HEK293T (cell line): ENCODE measurements around the gene NLRP9.

ENCODE experiments used
- ELF4 ChIP-seq: fragments of 450-650 bp; IDR thresholded peaks from 2 replicates; pipeline ENCODE4 v1.6.1; 2017; ENCODE audit warnings: antibody characterized with exemption
- FOXM1 ChIP-seq: fragments of 450-650 bp; IDR thresholded peaks from 2 replicates; pipeline ENCODE4 v1.6.1; 2017; ENCODE audit warnings: mild to moderate bottlenecking, borderline replicate concordance
- NFRKB ChIP-seq: fragments of 450-650 bp; IDR thresholded peaks from 2 replicates; pipeline ENCODE4 v1.6.1; 2016; ENCODE audit warnings: mild to moderate bottlenecking, moderate library complexity
- TARDBP ChIP-seq: fragments of 450-650 bp; IDR thresholded peaks from 2 replicates; pipeline ENCODE4 v1.6.1; 2016
- TF ChIP-seq, protein P1 (sequence below): fragments of 450-650 bp; IDR thresholded peaks from 2 replicates; pipeline ENCODE4 v1.6.1; 2016

DNA sequence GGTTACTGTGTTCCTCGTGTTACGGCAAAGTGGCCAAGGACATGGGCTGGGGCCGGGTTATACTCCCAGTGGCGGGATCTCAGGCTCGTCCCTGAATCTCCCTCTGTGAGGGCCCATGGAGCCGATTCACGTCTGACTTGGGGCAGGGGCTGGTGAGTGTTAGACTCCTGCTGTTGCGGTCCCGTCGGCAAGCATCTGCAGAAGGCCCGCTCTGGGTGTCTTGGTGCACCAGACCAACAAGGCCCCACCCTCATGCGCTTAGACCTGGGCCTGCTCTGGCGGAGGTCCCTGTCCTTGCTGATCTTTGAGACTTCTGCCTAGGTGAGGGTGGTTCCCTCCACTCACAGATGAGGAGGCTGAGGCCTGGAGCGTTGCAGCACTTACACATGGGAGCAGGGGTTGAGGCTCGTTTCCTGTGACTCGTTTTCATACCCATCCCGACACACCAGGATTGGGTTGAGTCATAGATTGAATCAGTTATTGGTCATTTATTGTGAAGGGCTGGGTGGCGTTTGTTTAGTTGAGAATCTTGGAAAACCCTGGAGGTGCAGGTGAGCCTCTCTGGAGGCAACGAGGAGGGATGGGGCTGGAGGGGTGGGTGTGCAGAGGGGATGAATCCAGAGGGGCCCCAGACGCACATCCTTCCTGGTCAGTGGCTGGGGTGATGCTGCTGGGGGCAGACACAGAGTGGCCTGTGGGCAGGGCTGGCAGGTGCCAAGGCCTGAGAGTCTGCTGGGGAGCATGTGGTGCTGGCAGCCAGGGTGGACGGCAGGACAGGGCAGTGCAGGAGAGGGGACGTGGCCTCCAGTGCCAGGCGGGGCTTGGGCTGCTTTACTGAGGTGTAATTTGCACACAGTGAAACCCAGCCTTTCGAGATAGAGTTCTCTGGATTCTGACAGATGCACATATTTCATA, 58.6 kb downstream of the NLRP9 start:
- no peak for TF ChIP-seq FOXM1
- TF ChIP-seq NFRKB = no peak
- no peak for TF ChIP-seq TARDBP
- TF ChIP-seq, protein P1, sequence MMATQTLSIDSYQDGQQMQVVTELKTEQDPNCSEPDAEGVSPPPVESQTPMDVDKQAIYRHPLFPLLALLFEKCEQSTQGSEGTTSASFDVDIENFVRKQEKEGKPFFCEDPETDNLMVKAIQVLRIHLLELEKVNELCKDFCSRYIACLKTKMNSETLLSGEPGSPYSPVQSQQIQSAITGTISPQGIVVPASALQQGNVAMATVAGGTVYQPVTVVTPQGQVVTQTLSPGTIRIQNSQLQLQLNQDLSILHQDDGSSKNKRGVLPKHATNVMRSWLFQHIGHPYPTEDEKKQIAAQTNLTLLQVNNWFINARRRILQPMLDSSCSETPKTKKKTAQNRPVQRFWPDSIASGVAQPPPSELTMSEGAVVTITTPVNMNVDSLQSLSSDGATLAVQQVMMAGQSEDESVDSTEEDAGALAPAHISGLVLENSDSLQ = no peak
- no peak for TF ChIP-seq ELF4
